Measurements from ENCODE around the gene MACROD2.

The MACROD2 gene

GRCh38 chr20:15071085-15071808 is 1075.9 kb downstream of the MACROD2 start:
- H3K9ac ChIP-seq = no peak overlapping the region
- H3K79me2 ChIP-seq = no peaks in the 10 kb centered on the region
- no peak overlapping the region for H3K4me2 ChIP-seq (ENCODE audit: low read length)
- no peak overlapping the region for H2AFZ ChIP-seq
- H3K4me1 ChIP-seq = no peaks in the 10 kb centered on the region
- H3K27ac ChIP-seq = no peak overlapping the region
- H3K27me3 ChIP-seq (ENCODE audit: control insufficient read depth, insufficient read depth, low read length) = no peaks in the 10 kb centered on the region
- H3K4me3 ChIP-seq (ENCODE audit: low read depth, low read length) = no peak overlapping the region
- TF ChIP-seq CTCF (IDR thresholded peaks at IDR 0.05) = no peak
- H3K36me3 ChIP-seq (ENCODE audit: control insufficient read depth, insufficient read depth, low read length) = no peaks in the 10 kb centered on the region
- H3K9me3 ChIP-seq (ENCODE audit: control insufficient read depth, low read length) = no peaks in the 10 kb centered on the region

GRCh38 chr20:15072316-15072715 is 1077.0 kb downstream of the MACROD2 start:
- TF ChIP-seq CTCF (IDR thresholded peaks at IDR 0.05) = no peak
- Histone ChIP-seq H3K9ac (no peak overlapping the region), H2AFZ (no peak overlapping the region), H3K79me2 (no peaks in the 10 kb centered on the region), H3K9me3 (ENCODE audit: control insufficient read depth, low read length) (no peaks in the 10 kb centered on the region), H3K27me3 (ENCODE audit: control insufficient read depth, insufficient read depth, low read length) (no peaks in the 10 kb centered on the region), H3K4me2 (ENCODE audit: low read length) (no peak overlapping the region), H3K27ac (no peak overlapping the region), H3K4me1 (no peaks in the 10 kb centered on the region), H3K36me3 (ENCODE audit: control insufficient read depth, insufficient read depth, low read length) (no peaks in the 10 kb centered on the region), H3K4me3 (ENCODE audit: low read depth, low read length) (no peak overlapping the region)

GRCh38 chr20:15075586-15075985 is 1080.3 kb downstream of the MACROD2 start:
- H2AFZ ChIP-seq = no peak overlapping the region
- no peaks in the 10 kb centered on the region for H3K36me3 ChIP-seq (ENCODE audit: control insufficient read depth, insufficient read depth, low read length)
- no peak overlapping the region for H3K9ac ChIP-seq
- H3K9me3 ChIP-seq (ENCODE audit: control insufficient read depth, low read length) = no peaks in the 10 kb centered on the region
- no peaks in the 10 kb centered on the region for H3K79me2 ChIP-seq
- TF ChIP-seq CTCF (IDR thresholded peaks at IDR 0.05) = no peak
- no peaks in the 10 kb centered on the region for H3K27me3 ChIP-seq (ENCODE audit: control insufficient read depth, insufficient read depth, low read length)
- H3K4me2 ChIP-seq (ENCODE audit: low read length) = no peak overlapping the region
- no peak overlapping the region for H3K27ac ChIP-seq
- no peak overlapping the region for H3K4me3 ChIP-seq (ENCODE audit: low read depth, low read length)
- H3K4me1 ChIP-seq = no peaks in the 10 kb centered on the region

GRCh38 chr20:15076785-15077184 is 1081.5 kb downstream of the MACROD2 start:
- Histone ChIP-seq H2AFZ (no peak overlapping the region), H3K9ac (no peak overlapping the region), H3K4me3 (ENCODE audit: low read depth, low read length) (no peak overlapping the region), H3K4me1 (no peaks in the 10 kb centered on the region), H3K27ac (no peak overlapping the region), H3K27me3 (ENCODE audit: control insufficient read depth, insufficient read depth, low read length) (no peaks in the 10 kb centered on the region), H3K79me2 (no peaks in the 10 kb centered on the region), H3K9me3 (ENCODE audit: control insufficient read depth, low read length) (no peaks in the 10 kb centered on the region), H3K36me3 (ENCODE audit: control insufficient read depth, insufficient read depth, low read length) (no peaks in the 10 kb centered on the region), H3K4me2 (ENCODE audit: low read length) (no peak overlapping the region)
- TF ChIP-seq CTCF (IDR thresholded peaks at IDR 0.05) = no peak

- Histone ChIP-seq H3K36me3 (ENCODE audit: control insufficient read depth, insufficient read depth, low read length) (no peaks in the 10 kb centered on the region), H3K4me3 (ENCODE audit: low read depth, low read length) (no peak overlapping the region), H3K79me2 (no peaks in the 10 kb centered on the region), H3K4me2 (ENCODE audit: low read length) (no peak overlapping the region), H3K9me3 (ENCODE audit: control insufficient read depth, low read length) (no peaks in the 10 kb centered on the region), H3K27me3 (ENCODE audit: control insufficient read depth, insufficient read depth, low read length) (no peaks in the 10 kb centered on the region), H3K27ac (no peak overlapping the region), H3K4me1 (no peaks in the 10 kb centered on the region), H2AFZ (no peak overlapping the region), H3K9ac (no peak overlapping the region)
- no peak for TF ChIP-seq CTCF (IDR thresholded peaks at IDR 0.05)
Measured at GRCh38 chr20:15077733-15078250, 1082.5 kb downstream of the MACROD2 start.

All from parathyroid adenoma (tissue), 2 donors.